GM19395 (cell line): ENCODE data around the gene HOTAIR.

Source experiments
- ATAC-seq: cut with Tn5 transposase; IDR thresholded peaks from one replicate; pipeline ENCODE4 v1.9.1; 2021; ENCODE audit warnings: mild to moderate bottlenecking, moderate library complexity; ENCODE audit not compliant: unreplicated experiment

Gene HOTAIR

GRCh38 chr12:54011665-54012532, 37.1 kb upstream of the HOTAIR start:
- no peak for ATAC-seq

DNA sequence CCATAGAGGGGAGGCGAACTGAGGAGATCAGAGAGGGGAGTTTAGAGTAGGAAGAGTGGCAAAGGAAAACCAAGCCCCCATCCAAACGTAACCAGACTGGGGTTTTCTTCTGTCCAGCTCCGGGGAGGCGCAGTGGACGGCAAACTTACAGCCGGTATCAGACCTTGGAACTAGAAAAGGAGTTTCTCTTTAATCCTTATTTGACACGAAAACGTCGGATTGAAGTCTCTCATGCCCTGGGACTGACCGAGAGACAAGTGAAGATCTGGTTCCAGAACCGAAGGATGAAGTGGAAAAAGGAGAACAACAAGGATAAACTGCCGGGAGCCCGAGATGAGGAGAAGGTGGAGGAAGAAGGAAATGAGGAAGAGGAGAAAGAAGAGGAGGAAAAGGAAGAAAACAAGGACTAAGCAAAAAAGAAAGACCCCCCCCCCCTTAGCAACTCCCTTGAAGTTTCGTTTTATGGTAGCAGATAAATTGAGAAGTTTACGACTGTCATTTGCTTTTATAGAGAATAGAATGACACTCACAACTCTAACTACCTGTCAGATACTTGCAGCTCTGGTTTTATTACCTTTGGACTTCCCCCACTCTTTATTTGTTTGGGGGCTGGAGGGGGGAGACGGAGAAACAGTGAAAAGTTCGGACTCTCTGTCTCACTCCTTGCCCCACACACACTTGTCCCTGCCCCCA, 36.4 kb upstream of the HOTAIR start:
- ATAC-seq = no peak

GRCh38 chr12:54010053-54010971, 35.6 kb upstream of the HOTAIR start:
- no peak for ATAC-seq

DNA sequence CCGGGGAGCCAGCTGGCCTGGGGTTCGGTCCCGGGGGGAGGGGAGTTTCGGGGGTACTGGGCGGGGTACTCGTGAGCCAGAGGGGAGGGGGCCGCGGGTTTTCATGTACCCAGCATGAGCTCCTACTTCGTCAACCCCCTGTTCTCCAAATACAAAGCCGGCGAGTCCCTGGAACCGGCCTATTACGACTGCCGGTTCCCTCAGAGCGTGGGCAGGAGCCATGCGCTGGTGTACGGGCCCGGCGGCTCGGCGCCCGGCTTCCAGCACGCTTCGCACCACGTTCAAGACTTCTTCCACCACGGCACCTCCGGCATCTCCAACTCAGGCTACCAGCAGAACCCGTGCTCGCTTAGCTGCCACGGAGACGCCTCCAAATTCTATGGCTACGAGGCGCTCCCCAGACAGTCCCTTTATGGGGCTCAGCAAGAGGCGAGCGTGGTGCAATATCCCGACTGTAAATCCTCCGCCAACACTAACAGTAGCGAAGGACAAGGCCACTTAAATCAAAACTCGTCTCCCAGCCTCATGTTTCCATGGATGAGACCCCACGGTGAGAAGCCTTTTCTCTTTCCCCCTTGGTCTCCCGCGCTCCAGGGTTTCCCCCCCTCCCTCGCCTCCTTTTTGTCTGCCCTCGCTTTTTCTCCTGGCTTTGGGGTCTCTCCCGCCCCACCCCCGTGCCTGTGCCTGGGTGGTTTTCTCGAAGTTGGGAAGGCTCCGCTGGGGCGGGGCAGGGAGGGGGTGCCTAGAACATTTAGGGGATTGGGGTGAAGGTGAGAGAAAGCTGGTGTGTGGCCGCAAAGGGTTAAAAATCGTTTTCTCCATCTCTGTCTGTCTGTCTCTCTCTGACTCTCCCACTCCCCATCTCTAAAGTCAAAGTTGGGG, 34.7 kb upstream of the HOTAIR start:
- ATAC-seq = no peak

DNA sequence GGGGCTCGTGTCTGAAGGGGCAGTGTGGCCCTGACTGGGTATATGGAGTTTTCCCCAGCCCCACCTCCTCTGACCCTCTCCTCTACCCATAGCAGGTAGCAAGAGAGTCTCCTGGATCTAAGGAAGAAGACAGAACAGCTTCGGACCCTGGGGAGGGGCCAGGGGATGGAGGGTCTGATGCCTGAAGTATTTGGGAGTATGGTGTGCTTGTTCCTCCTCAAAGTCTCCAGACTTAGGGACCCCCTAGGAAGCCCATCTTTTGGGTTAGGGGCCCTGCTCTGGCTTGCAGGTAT, 33.5 kb upstream of the HOTAIR start:
- no peak for ATAC-seq

DNA sequence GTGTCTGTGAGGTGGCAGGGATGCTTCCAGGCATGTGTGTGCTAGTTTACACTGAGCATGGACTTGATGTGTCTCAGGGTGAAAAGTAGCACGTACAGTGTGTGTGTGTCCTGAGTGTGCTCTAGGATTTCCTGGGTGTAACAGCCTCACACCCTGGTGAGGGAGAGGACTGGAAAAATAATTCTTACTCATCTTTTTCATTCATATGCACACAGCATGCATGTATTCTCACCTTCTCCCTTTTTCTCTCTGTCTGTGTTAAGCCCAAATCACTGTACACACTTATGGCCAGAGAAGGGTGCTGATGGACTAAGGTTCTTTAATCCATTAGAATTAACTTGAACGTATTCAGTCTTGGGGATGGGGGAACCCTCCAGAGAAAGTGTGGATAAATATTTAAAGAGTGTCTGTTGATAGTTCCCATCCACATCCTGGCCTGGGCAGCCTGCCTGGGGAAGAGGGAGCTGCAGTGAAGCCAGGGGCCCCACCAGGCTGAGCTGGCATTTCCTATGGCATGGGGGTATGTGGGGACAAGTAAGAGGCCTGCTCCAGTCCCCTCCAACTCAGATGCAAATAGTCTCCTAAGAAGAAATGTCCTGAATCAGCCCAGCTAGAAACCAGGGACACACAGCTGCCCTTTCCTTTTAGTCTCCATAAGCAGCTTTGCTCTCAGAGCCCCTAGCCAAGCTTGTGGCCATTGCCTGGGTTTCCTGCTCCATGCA, 32.9 kb upstream of the HOTAIR start:
- ATAC-seq = no peak

DNA sequence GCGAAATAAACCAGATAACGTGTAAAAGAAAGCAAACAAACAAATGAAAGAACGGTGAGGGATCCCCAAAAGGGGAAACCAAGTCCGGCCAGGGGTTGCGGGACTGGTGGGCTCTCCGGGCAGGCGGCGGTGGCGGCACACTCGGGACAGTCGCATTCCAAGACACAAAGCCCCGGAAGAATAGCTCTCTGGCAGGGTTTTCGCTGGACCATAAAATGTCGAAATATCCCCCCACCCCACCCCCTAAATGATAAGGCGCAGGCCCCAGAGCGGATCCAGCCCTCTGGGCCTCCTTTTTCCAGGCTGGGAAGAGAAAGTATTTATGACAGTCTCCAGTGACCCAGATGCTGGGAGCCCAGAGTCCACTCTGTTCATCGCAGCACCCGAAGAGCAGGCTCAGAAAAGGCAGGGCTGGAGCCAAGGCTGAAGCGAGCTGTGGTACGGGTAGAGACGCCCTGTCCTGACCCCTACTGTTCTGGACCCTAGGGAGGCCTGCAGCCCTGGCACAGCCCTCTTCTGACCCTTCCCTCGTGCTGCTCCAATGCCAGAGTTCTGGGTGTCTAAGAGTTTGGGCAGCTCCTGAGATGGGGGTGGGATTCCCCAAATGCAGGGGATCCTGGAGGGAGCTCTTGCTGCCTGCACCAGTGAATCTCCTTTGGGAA, 31.9 kb upstream of the HOTAIR start:
- ATAC-seq = no peak

DNA sequence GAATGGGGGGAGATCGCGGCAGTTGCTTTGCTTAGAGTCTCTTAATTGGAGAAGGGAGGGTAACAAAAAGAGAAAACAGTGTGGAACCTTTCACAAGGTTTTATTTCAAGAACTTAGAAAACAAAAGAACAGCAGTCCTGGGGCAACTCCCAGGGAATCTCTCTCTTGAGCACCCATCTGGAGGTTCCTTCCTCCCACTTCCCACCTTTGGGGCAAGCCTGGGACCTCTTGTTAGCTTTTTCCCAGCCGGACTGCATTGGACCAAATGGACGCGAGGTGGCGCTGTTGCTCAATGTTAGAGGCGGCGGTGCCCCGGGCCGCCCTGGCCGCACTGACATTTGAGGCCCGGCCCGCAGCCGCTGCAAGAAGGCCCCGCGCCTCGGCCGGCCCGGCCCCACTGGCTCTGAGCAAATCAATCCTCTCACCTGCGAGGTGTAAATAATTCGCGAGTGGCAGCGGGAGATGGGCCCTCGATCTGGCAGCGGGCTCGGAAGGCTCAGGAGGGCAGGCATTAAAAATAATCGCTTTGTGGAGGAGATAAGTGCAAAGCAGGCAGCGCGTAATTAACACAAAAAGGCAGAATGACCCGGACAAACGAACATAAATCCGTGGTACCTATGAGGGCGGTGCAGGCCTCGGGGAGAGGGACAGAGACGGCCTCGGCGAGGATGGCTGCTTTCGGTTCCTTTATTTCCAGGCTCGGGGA, 31.3 kb upstream of the HOTAIR start:
- ATAC-seq = peak; percentile 57

DNA sequence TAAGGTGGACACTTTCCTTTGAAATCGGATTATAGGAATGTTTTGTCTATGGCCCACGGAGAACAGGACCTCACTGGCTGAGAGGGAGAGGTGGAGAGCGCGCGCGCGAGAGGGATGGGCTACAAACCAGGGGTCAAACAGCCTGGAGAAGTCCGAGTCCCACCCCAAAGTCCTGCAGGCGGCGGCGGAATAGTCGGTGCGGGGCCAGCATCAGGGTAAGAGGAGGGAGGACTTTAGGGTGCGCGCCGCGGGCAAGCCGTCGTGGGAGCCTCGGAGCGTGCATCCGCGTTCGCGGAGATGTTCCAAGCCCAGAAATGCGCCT, 30.7 kb upstream of the HOTAIR start:
- no peak for ATAC-seq

- ATAC-seq = no peak
These were observed 30.2 kb upstream of the HOTAIR start for GRCh38 chr12:54004841-54005530.

DNA sequence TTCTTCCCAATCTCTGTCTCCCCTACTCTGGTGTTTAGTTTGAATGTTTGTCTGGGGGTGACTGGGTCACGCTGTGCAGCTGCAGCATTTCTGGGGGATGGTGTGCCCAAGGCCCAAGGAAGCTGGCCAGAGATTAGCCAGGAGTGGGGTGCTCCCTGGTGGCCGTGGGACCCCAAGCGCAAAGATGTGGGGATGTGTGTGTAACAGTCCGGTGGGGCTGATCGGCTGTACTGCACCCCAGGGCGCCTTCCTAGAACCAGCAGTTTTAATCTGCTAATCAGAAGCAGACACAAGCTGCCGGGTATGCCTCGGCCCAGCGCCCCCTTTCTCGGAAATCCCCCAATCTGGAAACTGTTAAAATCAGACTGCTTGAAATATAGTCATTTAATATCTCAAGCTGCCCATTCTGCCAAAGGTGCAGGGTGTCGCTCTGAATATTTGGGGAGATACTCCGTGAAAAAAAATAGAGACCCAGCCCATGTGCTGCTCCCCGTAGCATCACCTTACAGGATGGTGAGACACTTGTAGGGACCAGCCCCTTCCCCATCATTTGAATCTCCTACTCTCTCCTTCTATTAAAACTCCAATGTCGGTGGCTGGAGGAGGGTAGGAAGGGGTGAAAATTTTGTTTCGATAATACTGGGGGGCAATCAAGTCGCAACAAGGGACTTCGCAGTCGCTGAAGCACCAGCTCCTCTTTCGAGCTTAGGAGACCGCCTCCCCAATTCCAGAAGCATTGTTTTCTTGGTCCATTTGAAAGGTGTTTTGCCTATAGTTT, 29.5 kb upstream of the HOTAIR start:
- ATAC-seq = no peak

DNA sequence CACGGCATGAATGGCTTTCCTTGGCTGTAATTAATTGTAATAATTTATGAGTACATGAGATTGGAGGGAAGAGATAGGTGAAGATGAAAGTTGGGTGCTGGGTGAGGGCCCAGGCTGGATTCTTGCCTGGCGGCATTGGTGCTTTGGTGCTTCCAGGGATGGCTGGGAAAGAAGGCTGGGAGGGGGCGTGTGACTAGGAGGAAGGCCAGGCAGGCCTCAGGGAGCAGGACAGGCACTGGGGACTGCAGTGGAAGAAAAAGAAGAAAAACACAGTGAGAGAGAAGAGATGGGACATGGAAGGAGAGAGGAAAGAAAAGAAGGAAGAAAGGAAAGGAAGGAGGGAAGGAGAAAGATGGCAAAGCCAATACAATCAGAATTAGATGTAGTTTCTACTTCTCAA, 28.9 kb upstream of the HOTAIR start:
- ATAC-seq = no peak

DNA sequence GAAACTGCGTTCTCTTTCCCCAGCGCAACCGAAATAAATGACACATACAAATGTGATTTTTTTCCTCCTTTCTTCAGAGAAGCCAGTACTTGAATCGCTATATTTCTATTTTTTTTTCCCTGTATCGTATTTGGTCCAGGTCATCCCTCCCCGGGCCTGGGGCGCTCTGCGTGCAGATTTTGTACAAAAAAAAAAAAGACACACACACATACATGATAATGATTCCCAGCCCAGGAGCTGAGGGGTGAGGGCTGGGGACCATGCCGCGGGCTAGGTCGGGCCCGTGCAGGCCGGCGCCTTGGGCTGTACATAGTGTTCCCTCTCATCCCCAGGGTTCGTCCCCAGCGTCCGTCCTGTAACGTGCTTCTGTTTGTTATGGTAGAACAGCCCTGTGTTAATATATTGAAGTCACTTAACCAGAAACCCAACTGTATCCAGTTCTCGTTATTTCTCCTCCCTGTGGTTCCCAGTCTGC, 28.2 kb upstream of the HOTAIR start:
- ATAC-seq = no peak

DNA sequence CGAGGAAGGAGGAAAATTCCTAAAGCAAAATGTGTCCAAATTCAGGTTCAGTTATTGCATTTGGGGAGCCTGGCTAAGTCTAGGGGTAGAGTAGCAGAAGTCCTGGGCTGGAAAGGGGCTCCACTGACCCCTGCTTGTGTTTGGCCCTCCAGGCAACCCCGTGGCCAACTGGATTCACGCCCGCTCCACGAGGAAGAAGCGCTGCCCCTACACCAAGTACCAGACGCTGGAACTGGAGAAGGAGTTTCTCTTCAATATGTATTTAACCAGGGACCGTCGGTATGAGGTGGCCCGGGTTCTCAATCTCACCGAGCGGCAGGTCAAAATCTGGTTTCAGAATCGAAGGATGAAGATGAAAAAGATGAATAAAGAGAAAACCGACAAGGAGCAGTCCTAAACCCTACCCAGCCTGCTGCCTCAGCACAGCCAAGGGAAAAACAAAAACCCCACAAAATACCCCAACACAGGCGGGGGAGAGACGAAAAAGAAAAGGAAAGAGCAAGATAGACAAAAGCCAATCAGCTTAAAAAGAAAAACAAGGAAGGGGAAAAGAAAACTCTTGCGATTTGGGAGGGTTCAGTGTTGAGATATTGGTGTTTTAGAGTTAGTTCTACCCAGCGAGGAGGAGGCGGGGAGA, 27.6 kb upstream of the HOTAIR start:
- no peak for ATAC-seq

DNA sequence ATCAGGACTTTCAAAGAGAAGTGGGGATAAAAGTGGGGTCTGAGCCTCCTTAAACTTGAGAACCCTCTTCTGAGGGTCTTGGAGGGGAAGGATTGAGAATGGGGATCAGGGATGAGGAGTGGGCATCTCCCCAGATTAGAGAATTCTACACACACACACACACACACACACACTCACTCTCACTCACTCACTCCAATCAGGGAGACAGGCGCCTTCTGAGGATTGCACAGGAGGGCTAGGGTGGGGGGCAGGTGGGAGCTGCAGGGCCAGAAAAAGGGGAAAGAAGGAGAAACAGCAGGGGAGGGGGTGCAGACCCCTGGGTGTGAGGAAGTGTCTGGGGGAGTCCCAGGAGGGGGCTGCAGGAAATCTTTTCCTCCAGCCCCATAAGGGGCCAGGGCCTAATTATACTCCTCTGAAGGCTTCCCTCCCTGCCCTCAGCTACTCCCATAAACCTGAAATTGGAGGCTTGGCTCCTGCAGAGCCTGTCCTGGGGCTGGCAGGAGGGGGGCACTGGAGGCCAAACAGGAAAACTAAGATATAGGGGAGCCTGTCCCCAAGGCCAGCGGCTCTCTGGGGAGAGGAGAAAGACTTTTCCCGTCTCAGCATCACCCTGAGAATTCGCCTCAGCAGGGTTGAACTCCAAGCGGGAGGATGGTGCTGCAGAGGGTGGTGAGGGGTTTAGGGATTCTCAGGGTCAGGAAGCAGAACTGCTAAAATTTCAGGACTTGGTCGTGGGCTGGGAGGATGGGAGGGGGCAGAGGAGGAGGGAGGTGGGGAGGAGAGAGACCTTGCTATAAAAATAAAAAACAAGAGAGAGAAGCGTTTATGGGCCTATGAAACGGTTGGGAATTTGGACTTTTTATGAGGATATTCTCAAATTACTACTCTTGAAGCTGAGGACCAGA, 26.8 kb upstream of the HOTAIR start:
- no peak for ATAC-seq
